Caco-2 (cell line): ENCODE measurements around the gene TMCC1. TPM values are rescaled to one million over a fixed set of nuclear protein-coding genes. Genes with fewer than 3 reads are reported as not detected.

Source experiments
- BruUV-seq: library from RNA; stranded (reverse); fragments of 400-500 nt; replicated peaks from 2 replicates; lab custom pipeline; 2021; lab: Mats Ljungman, UMichigan
- CTCF ChIA-PET: fragments of 300-600 bp; sonication (Branson Sonifier 250); formaldehyde crosslinking; loops from one replicate; lab custom pipeline; 2022; ENCODE audit warnings: antibody characterized with exemption; lab: Charles Lee
- POLR2A ChIA-PET: fragments of 300-600 bp; sonication (Branson Sonifier 250); formaldehyde crosslinking; loops from one replicate; lab custom pipeline; 2022; ENCODE audit warnings: antibody characterized with exemption; lab: Charles Lee
- DNase-seq, 2 experiments: peaks; one replicate each; pipeline versions ENCODE4 v3.0.0 to v3.0.0-alpha.2; 2020 to 2022
- H3K27me3 ChIP-seq: replicated peaks from 2 replicates; pipeline ENCODE4 v1.6.0; 2011; ENCODE audit warnings: low read length; ENCODE audit not compliant: control insufficient read depth, insufficient read depth
- H3K36me3 ChIP-seq: 2 replicates; pipeline ENCODE4 v1.5.1; 2011; ENCODE audit warnings: low read length; ENCODE audit not compliant: control insufficient read depth, insufficient read depth
- H3K4me1 ChIP-seq: fragments of 250-450 bp; sonication (Bioruptor Pico); 2 replicates; pipeline ENCODE4 v1.5.1; 2020; ENCODE audit warnings: mild to moderate bottlenecking
- H3K4me3 ChIP-seq: 2 replicates; pipeline ENCODE4 v1.5.1; 2011; ENCODE audit warnings: low read depth, mild to moderate bottlenecking, control low read depth, low read length
- H3K9me3 ChIP-seq: fragments of 250-450 bp; sonication (Bioruptor Pico); 2 replicates; pipeline ENCODE4 v1.5.1; 2020; ENCODE audit warnings: mild to moderate bottlenecking, moderate library complexity
- H3K27ac Mint-ChIP-seq: one replicate; pipeline ENCODE4 v1.8.0; 2022; ENCODE audit warnings: mixed read lengths; ENCODE audit not compliant: unreplicated experiment
- H3K27me3 Mint-ChIP-seq: one replicate; pipeline ENCODE4 v1.8.0; 2022; ENCODE audit warnings: mixed read lengths; ENCODE audit not compliant: insufficient read depth, unreplicated experiment
- H3K36me3 Mint-ChIP-seq: one replicate; pipeline ENCODE4 v1.8.0; 2022; ENCODE audit warnings: mild to moderate bottlenecking, mixed read lengths; ENCODE audit not compliant: insufficient read depth, unreplicated experiment
- H3K4me1 Mint-ChIP-seq: one replicate; pipeline ENCODE4 v1.8.0; 2022; ENCODE audit warnings: low read depth, mixed read lengths; ENCODE audit not compliant: unreplicated experiment
- H3K4me3 Mint-ChIP-seq: one replicate; pipeline ENCODE4 v1.8.0; 2022; ENCODE audit warnings: mild to moderate bottlenecking, moderate library complexity, mixed read lengths; ENCODE audit not compliant: unreplicated experiment
- H3K9me3 Mint-ChIP-seq: one replicate; pipeline ENCODE4 v1.8.0; 2022; ENCODE audit warnings: mixed read lengths; ENCODE audit not compliant: unreplicated experiment
- intact Hi-C: fragments of 100-400 bp; cut with micrococcal nuclease; formaldehyde crosslinking; loops from one replicate; pipeline ENCODE4 v1.10.0; 2022; ENCODE audit not compliant: unreplicated experiment
- total RNA-seq: library from RNA; stranded (reverse); gene quantifications from 2 replicates; pipeline ENCODE4 v1.2.3, GENCODE V29; 2022
- TF ChIP-seq, protein P1 (sequence below), 2 experiments: fragments of 200-600 bp in 1 of 2; IDR thresholded peaks; 1 replicate in 1 of 2; 2 replicates in 1 of 2; pipeline versions ENCODE4 v1.5.1 to v1.8.0; 2011 to 2022; ENCODE audit warnings: antibody characterized with exemption in 1 of 2, control low read depth in 1 of 2, inconsistent platforms in 1 of 2, low read depth in 1 of 2, low read length in 1 of 2, mild to moderate bottlenecking in 1 of 2, moderate library complexity in 1 of 2; ENCODE audit not compliant: insufficient read depth in 1 of 2, severe bottlenecking in 1 of 2, unreplicated experiment in 1 of 2

The TMCC1 gene
- total RNA-seq, 1 experiment from 2014 or later: 27.8 TPM

DNA sequence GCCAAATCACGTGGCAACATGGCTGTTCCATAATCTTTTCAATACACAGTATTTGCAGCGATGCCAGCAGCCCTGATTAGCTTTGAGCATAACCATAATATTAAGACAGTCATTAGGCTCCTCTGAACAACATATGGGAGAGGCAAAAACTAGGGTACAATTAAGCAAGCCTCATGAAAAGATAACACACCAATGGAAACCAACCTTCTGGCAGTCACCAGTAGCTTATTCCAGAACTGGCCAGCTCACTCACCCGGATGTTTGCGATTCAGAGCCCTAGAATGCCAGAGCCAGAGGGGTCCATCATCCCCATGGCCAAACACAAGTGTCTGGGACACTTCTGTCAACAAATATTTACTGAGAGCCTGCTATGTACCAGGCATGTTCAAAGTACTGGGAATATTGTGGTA lies 238.2 kb downstream of the TMCC1 start:
- H3K27ac Mint-ChIP-seq: peak overlapping the region; percentile 73
- no peaks in the 10 kb centered on the region for H3K9me3 Mint-ChIP-seq
- H3K4me3 Mint-ChIP-seq: no peak overlapping the region
- TF ChIP-seq, protein P1, sequence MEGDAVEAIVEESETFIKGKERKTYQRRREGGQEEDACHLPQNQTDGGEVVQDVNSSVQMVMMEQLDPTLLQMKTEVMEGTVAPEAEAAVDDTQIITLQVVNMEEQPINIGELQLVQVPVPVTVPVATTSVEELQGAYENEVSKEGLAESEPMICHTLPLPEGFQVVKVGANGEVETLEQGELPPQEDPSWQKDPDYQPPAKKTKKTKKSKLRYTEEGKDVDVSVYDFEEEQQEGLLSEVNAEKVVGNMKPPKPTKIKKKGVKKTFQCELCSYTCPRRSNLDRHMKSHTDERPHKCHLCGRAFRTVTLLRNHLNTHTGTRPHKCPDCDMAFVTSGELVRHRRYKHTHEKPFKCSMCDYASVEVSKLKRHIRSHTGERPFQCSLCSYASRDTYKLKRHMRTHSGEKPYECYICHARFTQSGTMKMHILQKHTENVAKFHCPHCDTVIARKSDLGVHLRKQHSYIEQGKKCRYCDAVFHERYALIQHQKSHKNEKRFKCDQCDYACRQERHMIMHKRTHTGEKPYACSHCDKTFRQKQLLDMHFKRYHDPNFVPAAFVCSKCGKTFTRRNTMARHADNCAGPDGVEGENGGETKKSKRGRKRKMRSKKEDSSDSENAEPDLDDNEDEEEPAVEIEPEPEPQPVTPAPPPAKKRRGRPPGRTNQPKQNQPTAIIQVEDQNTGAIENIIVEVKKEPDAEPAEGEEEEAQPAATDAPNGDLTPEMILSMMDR (IDR thresholded peaks at IDR 0.05; ENCODE audit: insufficient read depth in 1 of 2, low read depth in 1 of 2, low read length in 1 of 2, severe bottlenecking in 1 of 2, unreplicated experiment in 1 of 2): no peak
- ChIA-PET POLR2A (no interaction called here), CTCF (interaction anchor here (0.6 kb wide), 1 partner anchor 174 kb away, joined by 5 read pairs; no protein-coding TSS in a partner anchor)
- intact Hi-C loops: no loop called here
- H3K27me3 ChIP-seq: no peaks in the 10 kb centered on the region
- peaks cover 40% of the 10 kb centered on the region for H3K4me1 Mint-ChIP-seq
- H3K36me3 ChIP-seq: no peaks in the 10 kb centered on the region
- peaks cover 60% of the 10 kb centered on the region for H3K4me1 ChIP-seq
- H3K27me3 Mint-ChIP-seq: no peaks in the 10 kb centered on the region
- BruUV-seq: no TSS peak
- no peak for DNase-seq
- peaks cover 12% of the 10 kb centered on the region for H3K36me3 Mint-ChIP-seq
- H3K9me3 ChIP-seq: no peaks in the 10 kb centered on the region
- H3K4me3 ChIP-seq: peak overlapping the region; percentile 43

DNA sequence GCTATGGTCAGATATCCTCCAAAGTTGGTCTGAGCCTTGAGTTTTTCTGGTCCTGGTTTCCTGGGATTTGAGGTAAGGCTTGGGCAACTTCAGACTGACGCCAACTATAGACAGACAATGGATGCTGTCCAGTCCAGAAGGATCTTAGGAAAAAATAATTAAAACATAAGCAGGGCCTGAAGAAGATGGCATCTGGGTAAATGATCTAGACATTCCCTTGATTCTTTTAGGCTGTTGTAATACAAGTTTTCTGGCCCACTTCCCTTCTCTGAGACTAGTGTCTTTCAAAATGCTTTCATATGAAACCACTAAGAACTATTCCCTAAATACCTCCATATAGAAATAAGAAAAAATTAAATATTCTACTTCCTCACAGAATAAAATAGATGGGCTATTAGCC lies 239.4 kb downstream of the TMCC1 start:
- ChIA-PET POLR2A (no interaction called here), CTCF (no interaction called here)
- Mint-ChIP-seq H3K27ac (no peak overlapping the region), H3K36me3 (peaks cover 16% of the 10 kb centered on the region), H3K4me1 (peaks cover 41% of the 10 kb centered on the region), H3K4me3 (no peak overlapping the region), H3K27me3 (no peaks in the 10 kb centered on the region), H3K9me3 (no peaks in the 10 kb centered on the region)
- intact Hi-C loops: no loop called here
- Histone ChIP-seq H3K4me3 (no peak overlapping the region), H3K27me3 (no peaks in the 10 kb centered on the region), H3K4me1 (peaks cover 58% of the 10 kb centered on the region), H3K9me3 (no peaks in the 10 kb centered on the region), H3K36me3 (no peaks in the 10 kb centered on the region)
- no peak for DNase-seq
- TF ChIP-seq, protein P1 (IDR thresholded peaks at IDR 0.05; ENCODE audit: insufficient read depth in 1 of 2, low read depth in 1 of 2, low read length in 1 of 2, severe bottlenecking in 1 of 2, unreplicated experiment in 1 of 2): no peak
- BruUV-seq: no TSS peak

DNA sequence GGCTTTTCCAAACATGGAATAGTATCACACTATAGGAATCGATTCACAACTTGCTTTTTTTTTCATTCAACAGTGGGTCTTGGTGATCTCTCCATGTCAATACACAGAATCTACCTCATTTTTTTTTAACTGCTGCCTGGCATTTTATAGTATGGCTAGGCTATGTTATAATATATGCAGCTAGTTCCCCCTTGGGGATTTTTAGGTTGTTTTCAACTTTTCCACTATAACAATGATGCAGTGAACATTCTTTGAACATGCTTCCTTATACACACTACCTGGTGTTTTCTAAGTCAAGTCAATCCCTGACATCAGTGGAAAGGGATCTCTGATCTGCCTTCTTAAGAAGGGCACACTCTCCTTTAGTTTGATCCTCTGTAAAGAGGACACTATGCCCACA lies 240.5 kb downstream of the TMCC1 start:
- POLR2A ChIA-PET: no interaction called here
- no peak overlapping the region for H3K4me3 Mint-ChIP-seq
- Histone ChIP-seq H3K9me3 (no peaks in the 10 kb centered on the region), H3K36me3 (no peaks in the 10 kb centered on the region), H3K27me3 (no peaks in the 10 kb centered on the region), H3K4me3 (no peak overlapping the region), H3K4me1 (peaks cover 50% of the 10 kb centered on the region)
- no peaks in the 10 kb centered on the region for H3K27me3 Mint-ChIP-seq
- DNase-seq: no peak
- peak overlapping the region; percentile 57 for H3K27ac Mint-ChIP-seq
- H3K36me3 Mint-ChIP-seq: peaks cover 16% of the 10 kb centered on the region
- peaks cover 34% of the 10 kb centered on the region for H3K4me1 Mint-ChIP-seq
- intact Hi-C loops: no loop called here
- no peaks in the 10 kb centered on the region for H3K9me3 Mint-ChIP-seq
- CTCF ChIA-PET: no interaction called here
- TF ChIP-seq, protein P1 (IDR thresholded peaks at IDR 0.05; ENCODE audit: insufficient read depth in 1 of 2, low read depth in 1 of 2, low read length in 1 of 2, severe bottlenecking in 1 of 2, unreplicated experiment in 1 of 2): no peak
- BruUV-seq: no TSS peak
